ENCODE results near the gene SIX2. TPM values are rescaled to one million over a fixed set of nuclear protein-coding genes. Genes with fewer than 3 reads are reported as not detected.

The SIX2 gene
- total and polyA plus RNA-seq, 2 donors (not counting 3 experiments of a cell fraction or from before 2014, with no cell fraction given): 0.24 to 0.54 TPM

GRCh38 chr2:45014831-45015230, 5.6 kb upstream of the SIX2 start:
- TF ChIP-seq FOS (IDR thresholded peaks at IDR 0.05; ENCODE audit: borderline replicate concordance, insufficient read depth, low read length) (no peak), MYC (IDR thresholded peaks at IDR 0.05; ENCODE audit: low read depth, low read length) (no peak), JUN (IDR thresholded peaks at IDR 0.05; ENCODE audit: borderline replicate concordance, insufficient read depth, insufficient read length, low read depth) (no peak), POLR2A (IDR thresholded peaks at IDR 0.05; ENCODE audit: low read depth, low read length) (no peak), EZH2 (IDR thresholded peaks at IDR 0.05; ENCODE audit: borderline replicate concordance, low read depth, low read length, severe bottlenecking) (no peak), POLR2AphosphoS5 (IDR thresholded peaks at IDR 0.05; ENCODE audit: insufficient read depth, low read depth, low read length) (no peak), GATA2 (IDR thresholded peaks at IDR 0.05; ENCODE audit: insufficient read depth, insufficient read length, low read depth, low read length) (no peak)
- TF ChIP-seq, protein P1, sequence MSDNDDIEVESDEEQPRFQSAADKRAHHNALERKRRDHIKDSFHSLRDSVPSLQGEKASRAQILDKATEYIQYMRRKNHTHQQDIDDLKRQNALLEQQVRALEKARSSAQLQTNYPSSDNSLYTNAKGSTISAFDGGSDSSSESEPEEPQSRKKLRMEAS (IDR thresholded peaks at IDR 0.05; ENCODE audit: insufficient read depth, insufficient read length): no peak
- TF ChIP-seq, protein P2, sequence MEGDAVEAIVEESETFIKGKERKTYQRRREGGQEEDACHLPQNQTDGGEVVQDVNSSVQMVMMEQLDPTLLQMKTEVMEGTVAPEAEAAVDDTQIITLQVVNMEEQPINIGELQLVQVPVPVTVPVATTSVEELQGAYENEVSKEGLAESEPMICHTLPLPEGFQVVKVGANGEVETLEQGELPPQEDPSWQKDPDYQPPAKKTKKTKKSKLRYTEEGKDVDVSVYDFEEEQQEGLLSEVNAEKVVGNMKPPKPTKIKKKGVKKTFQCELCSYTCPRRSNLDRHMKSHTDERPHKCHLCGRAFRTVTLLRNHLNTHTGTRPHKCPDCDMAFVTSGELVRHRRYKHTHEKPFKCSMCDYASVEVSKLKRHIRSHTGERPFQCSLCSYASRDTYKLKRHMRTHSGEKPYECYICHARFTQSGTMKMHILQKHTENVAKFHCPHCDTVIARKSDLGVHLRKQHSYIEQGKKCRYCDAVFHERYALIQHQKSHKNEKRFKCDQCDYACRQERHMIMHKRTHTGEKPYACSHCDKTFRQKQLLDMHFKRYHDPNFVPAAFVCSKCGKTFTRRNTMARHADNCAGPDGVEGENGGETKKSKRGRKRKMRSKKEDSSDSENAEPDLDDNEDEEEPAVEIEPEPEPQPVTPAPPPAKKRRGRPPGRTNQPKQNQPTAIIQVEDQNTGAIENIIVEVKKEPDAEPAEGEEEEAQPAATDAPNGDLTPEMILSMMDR (IDR thresholded peaks at IDR 0.05; ENCODE audit: extremely low read depth in 1 of 2, insufficient read depth in 1 of 2, low read depth in 1 of 2, low read length in 2 of 2): no peak
- H3K27ac ChIP-seq (ENCODE audit: insufficient read depth, low read depth, low read length): no peak overlapping the region
- no peaks in the 10 kb centered on the region for H4K20me1 ChIP-seq (replicated peaks; ENCODE audit: control insufficient read depth, extremely low read depth, insufficient read depth, low read length)
- ChIA-PET POLR2A (no interaction called here), CTCF (interaction anchor here (1.2 to 3.0 kb wide), 5 partner anchors 10 to 480 kb away, joined by 3 to 26 read pairs (median 4); no protein-coding TSS in a partner anchor)
- H3K27me3 ChIP-seq (ENCODE audit: control insufficient read depth in 2 of 2, insufficient read depth in 2 of 2, low read length in 2 of 2): peaks cover 66 to 76% of the 10 kb centered on the region in 2 experiments
- DNase-seq (ENCODE audit: low read depth, low spot score): no peak
- H3K79me2 ChIP-seq (ENCODE audit: control insufficient read depth, insufficient read depth, low read length): no peaks in the 10 kb centered on the region
- H3K9ac ChIP-seq (replicated peaks; ENCODE audit: extremely low read depth, insufficient read depth, low read length): no peak overlapping the region
- no peak for FAIRE-seq
- dilution Hi-C loops (cut with MboI; ENCODE audit: extremely low pct_ligation_motif_present, low sequenced_read_pairs) (no loop called here), intact Hi-C loops (cut with micrococcal nuclease) (loop anchor here (1.0 to 5.0 kb wide), 2 partner anchors 34 to 152 kb away; no protein-coding TSS in a partner anchor)
- no peaks in the 10 kb centered on the region for H3K9me1 ChIP-seq (replicated peaks; ENCODE audit: control insufficient read depth, extremely low read depth, insufficient read depth, low read length)
- H3K4me3 ChIP-seq (replicated peaks in 1 of 3; ENCODE audit: insufficient read depth in 1 of 3, low read depth in 1 of 3, low read length in 3 of 3): no peak overlapping the region
- H2AFZ ChIP-seq (ENCODE audit: low read depth, low read length): no peak overlapping the region
- H3K4me2 ChIP-seq (ENCODE audit: insufficient read depth, low read length): peak overlapping the region; percentile 34
- no TSS peak for BruUV-seq (replicated peaks)
- H3K36me3 ChIP-seq (ENCODE audit: control insufficient read depth in 2 of 2, extremely low read depth in 1 of 2, insufficient read depth in 2 of 2, low read length in 2 of 2): no peaks in the 10 kb centered on the region
- H3K9me3 ChIP-seq (replicated peaks; ENCODE audit: control insufficient read depth, insufficient read depth, low read length): no peaks in the 10 kb centered on the region
- peaks cover 15% of the 10 kb centered on the region for H3K4me1 ChIP-seq (ENCODE audit: control insufficient read depth, extremely low read depth, insufficient read depth, low read length)

Data from endothelial cell of umbilical vein (primary cell).